HepG2 (cell line): ENCODE data around the gene CEL. TPM values are rescaled to one million over a fixed set of nuclear protein-coding genes. Genes with fewer than 3 reads are reported as not detected.

Source experiments
- BCL6 ChIP-seq: IDR thresholded peaks from 2 replicates; pipeline ENCODE4 v1.6.1; 2016; ENCODE audit warnings: missing genetic modification reagents, missing compliant biosample characterization
- CENPX ChIP-seq: sonication (generic); formaldehyde crosslinking; IDR thresholded peaks from 2 replicates; pipeline ENCODE4 v1.9.0; 2021; ENCODE audit warnings: mild to moderate bottlenecking, missing genetic modification reagents, moderate library complexity
- CREB3 ChIP-seq: sonication (generic); formaldehyde crosslinking; IDR thresholded peaks from 2 replicates; pipeline ENCODE4 v1.5.0; 2020; ENCODE audit warnings: missing genetic modification reagents
- ELK4 ChIP-seq: sonication (generic); formaldehyde crosslinking; IDR thresholded peaks from 2 replicates; pipeline ENCODE4 v1.9.0; 2021; ENCODE audit warnings: missing genetic modification reagents, borderline replicate concordance
- HOXA5 ChIP-seq: sonication (generic); formaldehyde crosslinking; IDR thresholded peaks from 2 replicates; pipeline ENCODE4 v1.4.0; 2020; ENCODE audit warnings: missing genetic modification reagents
- POLR2AphosphoS2 ChIP-seq: IDR thresholded peaks from 2 replicates; pipeline ENCODE4 v1.6.1; 2011; ENCODE audit warnings: low read depth, low read length, improper control_type of control experiment
- SIN3A ChIP-seq: IDR thresholded peaks from 2 replicates; pipeline ENCODE4 v1.6.1; 2011; ENCODE audit warnings: low read depth, mild to moderate bottlenecking, control low read depth, low read length, borderline replicate concordance
- SP1 ChIP-seq, 2 experiments: fragments of 450-650 bp in 1 of 2; sonication (generic) in 1 of 2; formaldehyde crosslinking in 1 of 2; IDR thresholded peaks; 2 replicates each; pipeline versions ENCODE4 v1.4.0 to v1.6.1; 2016 to 2020; ENCODE audit warnings: missing genetic modification reagents in 1 of 2
- SRY ChIP-seq: sonication (generic); formaldehyde crosslinking; IDR thresholded peaks from 2 replicates; pipeline ENCODE4 v1.8.0; 2022; ENCODE audit warnings: mild to moderate bottlenecking, missing genetic modification reagents
- ZFP90 ChIP-seq: sonication (generic); formaldehyde crosslinking; IDR thresholded peaks from 2 replicates; pipeline ENCODE4 v1.8.0; 2022; ENCODE audit warnings: missing genetic modification reagents, mild to moderate bottlenecking, inconsistent platforms, borderline replicate concordance
- ZNF101 ChIP-seq: sonication (generic); formaldehyde crosslinking; IDR thresholded peaks from 2 replicates; pipeline ENCODE4 v1.4.0; 2020; ENCODE audit warnings: mild to moderate bottlenecking, low read depth, missing genetic modification reagents, borderline replicate concordance
- ZNF234 ChIP-seq: sonication (generic); formaldehyde crosslinking; conservative IDR thresholded peaks from 2 replicates; pipeline ENCODE4 v1.5.1; 2020; ENCODE audit warnings: mild to moderate bottlenecking, missing genetic modification reagents
- ZNF484 ChIP-seq: sonication (generic); formaldehyde crosslinking; IDR thresholded peaks from 2 replicates; pipeline ENCODE4 v1.5.1; 2020; ENCODE audit warnings: mild to moderate bottlenecking, low read depth, missing genetic modification reagents, borderline replicate concordance
- ZNF609 ChIP-seq: sonication (generic); formaldehyde crosslinking; IDR thresholded peaks from 2 replicates; pipeline ENCODE4 v1.4.0; 2020; ENCODE audit warnings: mild to moderate bottlenecking, missing genetic modification reagents, borderline replicate concordance
- ZNF784 ChIP-seq: sonication (generic); formaldehyde crosslinking; IDR thresholded peaks from 2 replicates; pipeline ENCODE4 v1.5.1; 2020; ENCODE audit warnings: missing genetic modification reagents, mild to moderate bottlenecking, borderline replicate concordance
- polyA plus RNA-seq, 8 experiments: library from polyadenylated mRNA; depleted of rRNA in 3 of 8; stranded (reverse) in 7 of 8; unstranded in 1 of 8; fragments of >200 nt; fragmentation: Illumina TruSeq in 4 of 8; extraction: Trizol in 4 of 8; gene quantifications; 2 replicates each; pipeline versions ENCODE4 v1.2.1 to v1.2.3, GENCODE V29; 2011 to 2016; ENCODE audit warnings: low read depth in 4 of 8, missing spikeins in 1 of 8, mixed read lengths in 1 of 8; ENCODE audit not compliant: insufficient read depth in 1 of 8
- total RNA-seq, 5 experiments: library from RNA; depleted of rRNA; stranded (reverse); fragments of >200 nt; fragmentation: Illumina TruSeq; extraction: Trizol; gene quantifications; 2 replicates each; pipeline ENCODE4 v1.2.3, GENCODE V29; 2016; ENCODE audit warnings: low read depth in 1 of 5
- TF ChIP-seq, protein P1 (sequence below): sonication (generic); formaldehyde crosslinking; IDR thresholded peaks from 2 replicates; pipeline ENCODE4 v1.8.0; 2022; ENCODE audit warnings: mild to moderate bottlenecking, missing genetic modification reagents, borderline replicate concordance
- TF ChIP-seq, protein P2 (sequence below): sonication (generic); formaldehyde crosslinking; IDR thresholded peaks from 2 replicates; pipeline ENCODE4 v1.4.0; 2020; ENCODE audit warnings: mild to moderate bottlenecking, low read depth, missing genetic modification reagents

CEL gene
- total and polyA plus RNA-seq, 2 of the 13 experiments (the other 11 are each of a cell fraction or from before 2014, with no cell fraction given): 0.63 to 1.5 TPM

GRCh38 chr9:133030317-133031129 lies 31.3 kb upstream of the CEL start, which contains the start of gene GTF3C5 (continued):
- 0 out of 2 replicates have a peak, but pooled peaks have one; percentile 18 for TF ChIP-seq ZNF609 (CRISPR knock-in tag)
- TF ChIP-seq, protein P1, sequence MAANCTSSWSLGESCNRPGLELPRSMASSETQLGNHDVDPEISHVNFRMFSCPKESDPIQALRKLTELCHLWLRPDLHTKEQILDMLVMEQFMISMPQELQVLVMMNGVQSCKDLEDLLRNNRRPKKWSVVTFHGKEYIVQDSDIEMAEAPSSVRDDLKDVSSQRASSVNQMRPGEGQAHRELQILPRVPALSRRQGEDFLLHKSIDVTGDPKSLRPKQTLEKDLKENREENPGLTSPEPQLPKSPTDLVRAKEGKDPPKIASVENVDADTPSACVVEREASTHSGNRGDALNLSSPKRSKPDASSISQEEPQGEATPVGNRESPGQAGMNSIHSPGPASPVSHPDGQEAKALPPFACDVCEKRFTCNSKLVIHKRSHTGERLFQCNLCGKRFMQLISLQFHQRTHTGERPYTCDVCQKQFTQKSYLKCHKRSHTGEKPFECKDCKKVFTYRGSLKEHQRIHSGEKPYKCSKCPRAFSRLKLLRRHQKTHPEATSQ (CRISPR knock-in tag): 0 out of 2 replicates have a peak, but pooled peaks have one; percentile 80
- TF ChIP-seq SRY (CRISPR knock-in tag): no peak; the same call in 1 of the 2 replicates
- TF ChIP-seq ZNF784: peak; percentile 89
- TF ChIP-seq BCL6 (CRISPR knock-in tag): 0 out of 2 replicates have a peak, but pooled peaks have one; percentile 47
- TF ChIP-seq CREB3 (CRISPR knock-in tag): no peak
- TF ChIP-seq SP1 (IDR thresholded peaks at IDR 0.05): no peak
- TF ChIP-seq SP1 (CRISPR knock-in tag; IDR thresholded peaks at IDR 0.05): peak; percentile 76
- TF ChIP-seq CENPX (CRISPR knock-in tag): no peak
- TF ChIP-seq ELK4 (CRISPR knock-in tag): no peak
- peak; percentile 91 for TF ChIP-seq SIN3A
- TF ChIP-seq ZFP90 (CRISPR knock-in tag): no peak; the same call in 1 of the 2 replicates
- TF ChIP-seq, protein P2, sequence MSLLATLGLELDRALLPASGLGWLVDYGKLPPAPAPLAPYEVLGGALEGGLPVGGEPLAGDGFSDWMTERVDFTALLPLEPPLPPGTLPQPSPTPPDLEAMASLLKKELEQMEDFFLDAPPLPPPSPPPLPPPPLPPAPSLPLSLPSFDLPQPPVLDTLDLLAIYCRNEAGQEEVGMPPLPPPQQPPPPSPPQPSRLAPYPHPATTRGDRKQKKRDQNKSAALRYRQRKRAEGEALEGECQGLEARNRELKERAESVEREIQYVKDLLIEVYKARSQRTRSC (CRISPR knock-in tag): no peak; the same call in 1 of the 2 replicates
- TF ChIP-seq ZNF234 (CRISPR knock-in tag): no peak
- TF ChIP-seq POLR2AphosphoS2: no peak
- TF ChIP-seq HOXA5 (CRISPR knock-in tag): peak; percentile 83; the same call in 1 of the 2 replicates
- no peak for TF ChIP-seq ZNF484 (CRISPR knock-in tag)
- TF ChIP-seq ZNF101: 0 out of 2 replicates have a peak, but pooled peaks have one; percentile 28
